KMS-11 (cell line): ENCODE results near the gene CAMK2N1.

ENCODE experiments used
- H2AFZ ChIP-seq: fragments of 200-600 bp; sonication (generic); 2 replicates; pipeline ENCODE4 v1.6.1; 2016; ENCODE audit warnings: antibody characterized with exemption, mixed run types, low read depth
- H3K27ac ChIP-seq: fragments of 200-600 bp; sonication (generic); 2 replicates; pipeline ENCODE4 v1.6.1; 2016; ENCODE audit warnings: mild to moderate bottlenecking, mixed run types
- H3K27me3 ChIP-seq: fragments of 200-600 bp; sonication (generic); 2 replicates; pipeline ENCODE4 v1.6.1; 2017; ENCODE audit warnings: mild to moderate bottlenecking, low read depth, mixed run types, moderate library complexity; ENCODE audit not compliant: insufficient read depth
- H3K36me3 ChIP-seq: fragments of 200-600 bp; sonication (generic); 2 replicates; pipeline ENCODE4 v1.6.1; 2017; ENCODE audit warnings: mild to moderate bottlenecking, mixed run types; ENCODE audit not compliant: insufficient read depth
- H3K4me1 ChIP-seq: fragments of 200-600 bp; sonication (generic); 2 replicates; pipeline ENCODE4 v1.6.1; 2016; ENCODE audit warnings: mild to moderate bottlenecking, low read depth, mixed run types; ENCODE audit not compliant: poor library complexity, severe bottlenecking
- H3K4me2 ChIP-seq: fragments of 200-600 bp; sonication (generic); 2 replicates; pipeline ENCODE4 v1.7.0; 2016; ENCODE audit warnings: mild to moderate bottlenecking, mixed run types
- H3K4me3 ChIP-seq: fragments of 200-600 bp; sonication (generic); IDR thresholded peaks from 2 replicates; pipeline ENCODE4 v1.6.1; 2017; ENCODE audit warnings: low read depth, low read length, mixed read lengths; ENCODE audit not compliant: insufficient read depth
- H3K79me2 ChIP-seq: fragments of 200-600 bp; sonication (generic); 2 replicates; pipeline ENCODE4 v1.6.1; 2016; ENCODE audit warnings: low read depth, mixed run types; ENCODE audit not compliant: insufficient read depth
- H3K9ac ChIP-seq: fragments of 200-600 bp; sonication (generic); 2 replicates; pipeline ENCODE4 v1.6.1; 2016; ENCODE audit warnings: mild to moderate bottlenecking, mixed run types
- H4K20me1 ChIP-seq: fragments of 200-600 bp; sonication (generic); 2 replicates; pipeline ENCODE4 v1.6.1; 2016; ENCODE audit warnings: mild to moderate bottlenecking, mixed run types; ENCODE audit not compliant: insufficient read depth
- TF ChIP-seq, protein P1 (sequence below): fragments of 200-600 bp; sonication (generic); conservative IDR thresholded peaks from 2 replicates; pipeline ENCODE4 v1.6.1; 2017; ENCODE audit warnings: low read depth, mild to moderate bottlenecking, antibody characterized with exemption, low read length, moderate library complexity, mixed read lengths

Gene CAMK2N1

DNA sequence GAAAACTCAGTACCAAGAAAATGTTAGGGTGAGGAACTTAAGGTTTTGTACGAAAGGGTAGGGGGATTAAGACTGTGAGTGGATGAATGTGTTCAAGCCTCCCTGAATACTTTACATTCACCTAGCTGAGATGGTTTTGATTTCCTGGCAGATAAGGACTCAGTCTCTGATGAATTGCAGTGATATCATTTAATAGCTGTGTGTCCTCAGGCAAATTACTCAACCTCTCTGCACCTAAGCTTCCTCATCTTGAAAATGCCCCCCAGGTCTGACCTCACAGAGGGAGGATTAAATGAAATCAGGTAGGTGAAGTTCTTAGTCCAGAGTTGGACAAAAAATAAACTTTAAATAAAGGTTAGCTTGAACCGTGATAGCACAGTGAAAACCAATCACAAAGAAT is 48.4 kb downstream of the CAMK2N1 start:
- Histone ChIP-seq H3K79me2 (no peaks in the 10 kb centered on the region), H3K4me1 (no peaks in the 10 kb centered on the region), H3K9ac (no peak overlapping the region), H4K20me1 (no peaks in the 10 kb centered on the region), H2AFZ (no peak overlapping the region), H3K36me3 (no peaks in the 10 kb centered on the region), H3K27ac (no peak overlapping the region), H3K27me3 (peaks cover 34% of the 10 kb centered on the region), H3K4me2 (no peak overlapping the region), H3K4me3 (no peak overlapping the region)
- TF ChIP-seq, protein P1, sequence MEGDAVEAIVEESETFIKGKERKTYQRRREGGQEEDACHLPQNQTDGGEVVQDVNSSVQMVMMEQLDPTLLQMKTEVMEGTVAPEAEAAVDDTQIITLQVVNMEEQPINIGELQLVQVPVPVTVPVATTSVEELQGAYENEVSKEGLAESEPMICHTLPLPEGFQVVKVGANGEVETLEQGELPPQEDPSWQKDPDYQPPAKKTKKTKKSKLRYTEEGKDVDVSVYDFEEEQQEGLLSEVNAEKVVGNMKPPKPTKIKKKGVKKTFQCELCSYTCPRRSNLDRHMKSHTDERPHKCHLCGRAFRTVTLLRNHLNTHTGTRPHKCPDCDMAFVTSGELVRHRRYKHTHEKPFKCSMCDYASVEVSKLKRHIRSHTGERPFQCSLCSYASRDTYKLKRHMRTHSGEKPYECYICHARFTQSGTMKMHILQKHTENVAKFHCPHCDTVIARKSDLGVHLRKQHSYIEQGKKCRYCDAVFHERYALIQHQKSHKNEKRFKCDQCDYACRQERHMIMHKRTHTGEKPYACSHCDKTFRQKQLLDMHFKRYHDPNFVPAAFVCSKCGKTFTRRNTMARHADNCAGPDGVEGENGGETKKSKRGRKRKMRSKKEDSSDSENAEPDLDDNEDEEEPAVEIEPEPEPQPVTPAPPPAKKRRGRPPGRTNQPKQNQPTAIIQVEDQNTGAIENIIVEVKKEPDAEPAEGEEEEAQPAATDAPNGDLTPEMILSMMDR: no peak

DNA sequence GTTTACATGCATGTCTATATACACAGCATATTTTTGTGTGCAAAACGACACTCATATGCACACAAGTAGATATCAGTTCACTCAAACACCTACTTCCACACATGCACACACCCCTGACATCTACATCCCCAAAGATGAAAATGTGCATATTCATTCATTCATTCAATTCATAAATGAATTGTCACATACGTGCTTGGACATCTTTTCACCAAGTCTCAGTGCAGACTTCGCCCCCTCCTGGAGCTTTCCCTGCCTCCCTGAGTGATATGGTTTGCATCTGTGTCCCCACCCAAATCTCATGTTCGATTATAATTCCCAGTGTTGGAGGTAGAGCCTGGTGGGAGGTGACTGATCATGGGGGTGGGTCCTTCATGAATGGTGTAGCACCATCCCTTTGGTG is 53.1 kb downstream of the CAMK2N1 start:
- Histone ChIP-seq H4K20me1 (no peaks in the 10 kb centered on the region), H3K27me3 (peaks cover 38% of the 10 kb centered on the region), H3K4me2 (no peak overlapping the region), H3K27ac (no peak overlapping the region), H3K79me2 (no peaks in the 10 kb centered on the region), H2AFZ (no peak overlapping the region), H3K9ac (no peak overlapping the region), H3K4me1 (no peaks in the 10 kb centered on the region), H3K36me3 (no peaks in the 10 kb centered on the region), H3K4me3 (no peak overlapping the region)
- TF ChIP-seq, protein P1: no peak
